H9 (cell line): ENCODE measurements around the gene KRTAP10-4. TPM values are rescaled to one million over a fixed set of nuclear protein-coding genes. Genes with fewer than 3 reads are reported as not detected.

ENCODE experiments used
- DNase-seq: peaks from one replicate; pipeline ENCODE4 v3.0.0-alpha.2; 2017
- H2AFZ ChIP-seq: one replicate; pipeline ENCODE4 v1.6.1; 2013; ENCODE audit warnings: mild to moderate bottlenecking, low read length, control low read depth, moderate library complexity
- H2AK5ac ChIP-seq: 2 replicates; pipeline ENCODE4 v1.6.1; 2013; ENCODE audit warnings: low read length, control low read depth, mixed read lengths; ENCODE audit not compliant: insufficient read length
- H2BK120ac ChIP-seq: one replicate; pipeline ENCODE4 v1.6.1; 2013; ENCODE audit warnings: low read depth, mild to moderate bottlenecking, low read length, control low read depth, inconsistent platforms; ENCODE audit not compliant: poor library complexity, severe bottlenecking
- H2BK12ac ChIP-seq: 2 replicates; pipeline ENCODE4 v1.6.1; 2013; ENCODE audit warnings: low read length, control low read depth, mixed read lengths, low read depth; ENCODE audit not compliant: insufficient read length
- H2BK15ac ChIP-seq: 2 replicates; pipeline ENCODE4 v1.6.1; 2013; ENCODE audit warnings: low read depth, low read length, control low read depth
- H2BK20ac ChIP-seq: one replicate; pipeline ENCODE4 v1.6.1; 2013; ENCODE audit warnings: low read depth, mild to moderate bottlenecking, low read length, control low read depth, inconsistent platforms; ENCODE audit not compliant: poor library complexity, severe bottlenecking
- H2BK5ac ChIP-seq: 2 replicates; pipeline ENCODE4 v1.6.1; 2013; ENCODE audit warnings: low read length, control low read depth, mixed read lengths; ENCODE audit not compliant: insufficient read length
- H3K14ac ChIP-seq: 2 replicates; pipeline ENCODE4 v1.6.1; 2013; ENCODE audit warnings: low read length, control low read depth; ENCODE audit not compliant: insufficient read depth
- H3K18ac ChIP-seq: 2 replicates; pipeline ENCODE4 v1.6.1; 2013; ENCODE audit warnings: low read depth, mild to moderate bottlenecking, mixed read lengths, low read length, control low read depth; ENCODE audit not compliant: insufficient read length
- H3K23ac ChIP-seq: 2 replicates; pipeline ENCODE4 v1.6.1; 2013; ENCODE audit warnings: low read length, control low read depth, mixed read lengths, low read depth; ENCODE audit not compliant: insufficient read length
- H3K23me2 ChIP-seq: 2 replicates; pipeline ENCODE4 v1.6.1; 2013; ENCODE audit warnings: low read depth, mild to moderate bottlenecking, mixed read lengths, low read length, control low read depth; ENCODE audit not compliant: insufficient read length, poor library complexity, severe bottlenecking
- H3K27ac ChIP-seq: 2 replicates; pipeline ENCODE4 v1.5.1; 2013; ENCODE audit warnings: low read length, control low read depth, mixed read lengths, low read depth; ENCODE audit not compliant: insufficient read length
- H3K27me3 ChIP-seq: 2 replicates; pipeline ENCODE4 v1.6.1; 2013; ENCODE audit warnings: low read length, control low read depth, inconsistent platforms; ENCODE audit not compliant: insufficient read depth
- H3K4ac ChIP-seq: 2 replicates; pipeline ENCODE4 v1.6.1; 2013; ENCODE audit warnings: low read depth, mild to moderate bottlenecking, control low read depth, inconsistent platforms, low read length, moderate library complexity
- H3K4me1 ChIP-seq: 2 replicates; pipeline ENCODE4 v1.6.1; 2013; ENCODE audit warnings: low read length, control low read depth, inconsistent platforms; ENCODE audit not compliant: insufficient read depth
- H3K4me2 ChIP-seq: 2 replicates; pipeline ENCODE4 v1.6.1; 2013; ENCODE audit warnings: low read length, control low read depth, mixed read lengths; ENCODE audit not compliant: insufficient read length, insufficient read depth
- H3K56ac ChIP-seq: 2 replicates; pipeline ENCODE4 v1.6.1; 2013; ENCODE audit warnings: low read depth, mild to moderate bottlenecking, mixed read lengths, low read length, control low read depth; ENCODE audit not compliant: insufficient read length
- H3K79me1 ChIP-seq: 2 replicates; pipeline ENCODE4 v1.6.1; 2013; ENCODE audit warnings: low read depth, mild to moderate bottlenecking, moderate library complexity, low read length, control low read depth, inconsistent platforms; ENCODE audit not compliant: insufficient read depth, poor library complexity, severe bottlenecking
- H3K79me2 ChIP-seq: 2 replicates; pipeline ENCODE4 v1.6.1; 2013; ENCODE audit warnings: low read length, control low read depth, inconsistent platforms; ENCODE audit not compliant: insufficient read depth
- H3K9ac ChIP-seq: 2 replicates; pipeline ENCODE4 v1.6.1; 2013; ENCODE audit warnings: low read length, control low read depth, mixed read lengths; ENCODE audit not compliant: insufficient read length; ENCODE audit errors: extremely low read depth
- H3K9me3 ChIP-seq: one replicate; pipeline ENCODE4 v1.6.1; 2013; ENCODE audit warnings: low read depth, low read length, inconsistent platforms; ENCODE audit not compliant: control insufficient read depth
- H3T11ph ChIP-seq: one replicate; pipeline ENCODE4 v1.6.1; 2013; ENCODE audit warnings: mild to moderate bottlenecking, low read length, control low read depth, inconsistent platforms
- H4K20me1 ChIP-seq: one replicate; pipeline ENCODE4 v1.6.1; 2013; ENCODE audit not compliant: control insufficient read depth, insufficient read length, insufficient read depth
- H4K5ac ChIP-seq: 2 replicates; pipeline ENCODE4 v1.6.1; 2013; ENCODE audit warnings: low read depth, mild to moderate bottlenecking, mixed read lengths, low read length, control low read depth; ENCODE audit not compliant: insufficient read length
- H4K8ac ChIP-seq: replicated peaks from 2 replicates; pipeline ENCODE4 v1.6.1; 2013; ENCODE audit warnings: low read length, control low read depth, mixed read lengths, low read depth; ENCODE audit not compliant: insufficient read length
- H4K91ac ChIP-seq: 2 replicates; pipeline ENCODE4 v1.6.1; 2013; ENCODE audit warnings: low read depth, mild to moderate bottlenecking, moderate library complexity, mixed read lengths, low read length, control low read depth; ENCODE audit not compliant: insufficient read length
- H3K27ac Mint-ChIP-seq, 3 experiments: 2 replicates in 2 of 3; 3 replicates in 1 of 3; pipeline ENCODE4 v1.8.0; 2020 to 2021; ENCODE audit warnings: mixed read lengths in 3 of 3, mild to moderate bottlenecking in 1 of 3, moderate library complexity in 1 of 3
- H3K27me3 Mint-ChIP-seq: 2 replicates; pipeline ENCODE4 v1.8.0; 2021; ENCODE audit warnings: low read depth, mild to moderate bottlenecking, moderate library complexity, mixed read lengths
- H3K36me3 Mint-ChIP-seq, 3 experiments: 2 replicates in 2 of 3; 3 replicates in 1 of 3; pipeline ENCODE4 v1.8.0; 2020 to 2021; ENCODE audit warnings: low read depth in 3 of 3, mixed read lengths in 3 of 3; ENCODE audit not compliant: insufficient read depth in 1 of 3
- H3K4me1 Mint-ChIP-seq, 2 experiments: 2 replicates each; pipeline ENCODE4 v1.8.0; 2020; ENCODE audit warnings: mixed read lengths in 2 of 2
- H3K4me3 Mint-ChIP-seq, 2 experiments: 2 replicates in 1 of 2; 3 replicates in 1 of 2; pipeline ENCODE4 v1.8.0; 2020 to 2021; ENCODE audit warnings: mild to moderate bottlenecking in 2 of 2, mixed read lengths in 2 of 2, moderate library complexity in 1 of 2
- H3K9me3 Mint-ChIP-seq, 2 experiments: 2 replicates in 1 of 2; 3 replicates in 1 of 2; pipeline ENCODE4 v1.8.0; 2020; ENCODE audit warnings: mild to moderate bottlenecking in 2 of 2, mixed read lengths in 2 of 2, moderate library complexity in 1 of 2
- whole genome bisulfite sequencing: extraction: QIAGEN DNeasy Blood & Tissue Kit; methylation state at CpG from one replicate; pipeline ENCODE4 v1.1.7; 2013; ENCODE audit warnings: missing lambda C conversion rate, low lambda C conversion rate, mixed read lengths; ENCODE audit not compliant: insufficient read length; ENCODE audit errors: extremely low coverage; 5-methylcytosine and 5-hydroxymethylcytosine counted together
- total RNA-seq: library from RNA; stranded (reverse); gene quantifications from 2 replicates; pipeline ENCODE4 v1.2.1, GENCODE V29; 2021
- TF ChIP-seq, protein P1 (sequence below): fragments of 200-600 bp; sonication (generic); conservative IDR thresholded peaks from 3 replicates; pipeline ENCODE4 v1.8.0; 2021; ENCODE audit warnings: antibody characterized with exemption, mild to moderate bottlenecking

The KRTAP10-4 gene
- total RNA-seq, 1 experiment from 2014 or later, result not detected

DNA sequence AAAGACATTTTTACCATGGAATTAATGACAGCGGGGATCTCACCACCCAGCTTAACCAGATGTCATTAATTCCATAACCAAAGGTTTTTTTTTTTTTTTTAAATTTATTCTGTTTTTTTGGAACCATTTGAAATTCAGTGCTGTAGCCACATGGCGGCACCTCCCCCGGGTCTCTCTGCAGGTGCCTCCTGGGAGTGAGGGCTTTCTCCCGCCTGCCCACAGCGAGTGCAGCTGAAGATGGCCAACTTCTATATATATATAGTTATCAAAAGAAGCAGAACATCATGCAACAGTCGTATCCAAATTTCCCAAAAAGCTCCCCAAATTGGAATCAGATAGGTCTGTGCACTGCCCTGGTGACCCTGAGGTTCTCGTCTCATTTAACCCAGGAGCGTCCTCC, 41.9 kb downstream of the KRTAP10-4 start:
- peaks cover 33 to 40% of the 10 kb centered on the region in 2 experiments for H3K9me3 Mint-ChIP-seq
- no peak overlapping the region for H3K56ac ChIP-seq
- TF ChIP-seq, protein P1, sequence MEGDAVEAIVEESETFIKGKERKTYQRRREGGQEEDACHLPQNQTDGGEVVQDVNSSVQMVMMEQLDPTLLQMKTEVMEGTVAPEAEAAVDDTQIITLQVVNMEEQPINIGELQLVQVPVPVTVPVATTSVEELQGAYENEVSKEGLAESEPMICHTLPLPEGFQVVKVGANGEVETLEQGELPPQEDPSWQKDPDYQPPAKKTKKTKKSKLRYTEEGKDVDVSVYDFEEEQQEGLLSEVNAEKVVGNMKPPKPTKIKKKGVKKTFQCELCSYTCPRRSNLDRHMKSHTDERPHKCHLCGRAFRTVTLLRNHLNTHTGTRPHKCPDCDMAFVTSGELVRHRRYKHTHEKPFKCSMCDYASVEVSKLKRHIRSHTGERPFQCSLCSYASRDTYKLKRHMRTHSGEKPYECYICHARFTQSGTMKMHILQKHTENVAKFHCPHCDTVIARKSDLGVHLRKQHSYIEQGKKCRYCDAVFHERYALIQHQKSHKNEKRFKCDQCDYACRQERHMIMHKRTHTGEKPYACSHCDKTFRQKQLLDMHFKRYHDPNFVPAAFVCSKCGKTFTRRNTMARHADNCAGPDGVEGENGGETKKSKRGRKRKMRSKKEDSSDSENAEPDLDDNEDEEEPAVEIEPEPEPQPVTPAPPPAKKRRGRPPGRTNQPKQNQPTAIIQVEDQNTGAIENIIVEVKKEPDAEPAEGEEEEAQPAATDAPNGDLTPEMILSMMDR, result no peak

More for the DNA sequence above, 41.9 kb downstream of the KRTAP10-4 start:
- Histone ChIP-seq H4K91ac (no peak overlapping the region), H3K27ac (no peak overlapping the region), H3K9ac (no peak overlapping the region), H2BK12ac (no peak overlapping the region), H3K79me1 (no peaks in the 10 kb centered on the region), H3K9me3 (peaks cover 13% of the 10 kb centered on the region), H2BK15ac (no peak overlapping the region), H2BK120ac (no peak overlapping the region), H4K8ac (no peak overlapping the region), H3K4me1 (no peaks in the 10 kb centered on the region), H3K23me2 (no peaks in the 10 kb centered on the region), H2AK5ac (no peak overlapping the region), H3K18ac (no peak overlapping the region), H3T11ph (no peak overlapping the region), H3K27me3 (no peaks in the 10 kb centered on the region), H4K20me1 (no peaks in the 10 kb centered on the region), H3K4ac (no peak overlapping the region), H2AFZ (no peak overlapping the region), H2BK20ac (no peak overlapping the region), H4K5ac (no peak overlapping the region), H3K79me2 (no peaks in the 10 kb centered on the region), H3K23ac (no peak overlapping the region), H2BK5ac (no peak overlapping the region), H3K14ac (no peak overlapping the region), H3K4me2 (no peak overlapping the region)
- peaks cover 27% of the 10 kb centered on the region in 2 experiments for H3K4me1 Mint-ChIP-seq
- H3K27me3 Mint-ChIP-seq, result peaks cover 4% of the 10 kb centered on the region
- H3K4me3 Mint-ChIP-seq, result no peak overlapping the region
- H3K27ac Mint-ChIP-seq, result no peak overlapping the region
- no CpG with 5 or more reads among the region's 8 CpGs for WGBS
- H3K36me3 Mint-ChIP-seq, result peaks cover 10 to 29% (median 25%) of the 10 kb centered on the region in 3 experiments
- no peak for DNase-seq
